Transverse colon (tissue), 4 donors: ENCODE measurements around the gene NXPH1. TPM values are rescaled to one million over a fixed set of nuclear protein-coding genes. Genes with fewer than 3 reads are reported as not detected.

Source experiments
- DNase-seq: peaks from one replicate; pipeline ENCODE4 v3.0.0-alpha.2; 2019
- H3K27ac ChIP-seq, 4 donors: fragments of 200-600 bp; sonication (generic); 2 replicates each; pipeline ENCODE4 v1.5.1; 2016 to 2018; ENCODE audit warnings: inconsistent platforms in 4 of 4
- H3K27me3 ChIP-seq: fragments of 200-600 bp; sonication (generic); 2 replicates; pipeline ENCODE4 v1.5.1; 2017; ENCODE audit warnings: inconsistent platforms
- H3K36me3 ChIP-seq, 4 donors: fragments of 200-600 bp; sonication (generic); 2 replicates each; pipeline ENCODE4 v1.5.1; 2017 to 2019; ENCODE audit warnings: inconsistent platforms in 4 of 4
- H3K4me1 ChIP-seq, 4 donors: fragments of 200-600 bp; sonication (generic); 2 replicates each; pipeline ENCODE4 v1.5.1; 2017 to 2020; ENCODE audit warnings: inconsistent platforms in 4 of 4
- H3K4me3 ChIP-seq, 4 donors: fragments of 200-600 bp; sonication (generic); 1 replicate in 1 of 4; 2 replicates in 3 of 4; pipeline versions ENCODE4 v1.5.1 to v1.6.1; 2017 to 2019; ENCODE audit warnings: inconsistent platforms in 4 of 4
- H3K9me3 ChIP-seq, 2 donors: fragments of 200-600 bp; sonication (generic); 2 replicates each; pipeline ENCODE4 v1.5.1; 2017 to 2019; ENCODE audit warnings: inconsistent platforms in 2 of 2
- EP300 ChIP-seq: sonication (generic); formaldehyde crosslinking; IDR thresholded peaks from one replicate; pipeline ENCODE4 v1.6.1; 2017; ENCODE audit warnings: antibody characterized with exemption, low read depth
- POLR2A ChIP-seq: fragments of 450-650 bp; IDR thresholded peaks from one replicate; pipeline ENCODE4 v1.6.1; 2016; ENCODE audit warnings: antibody characterized with exemption, mild to moderate bottlenecking, moderate library complexity
- POLR2AphosphoS5 ChIP-seq, 3 donors: sonication (generic); formaldehyde crosslinking; IDR thresholded peaks; one replicate each; pipeline ENCODE4 v1.6.1; 2016; ENCODE audit warnings: antibody characterized with exemption in 3 of 3
- WGBS, 2 donors: methylation state at CpG; one replicate each; pipeline ENCODE4 v1.1.5; 2018; ENCODE audit warnings: low coverage in 1 of 2; 5-methylcytosine and 5-hydroxymethylcytosine counted together
- in situ Hi-C, 4 donors: fragments of 200-750 bp; cut with MboI; loops; one replicate each; pipeline versions ENCODE4 v1.15.0 to v1.15.1; 2017; ENCODE audit warnings: low sequenced_read_pairs in 3 of 4, low pct_ligation_motif_present in 1 of 4, low pct_unique_long_range_greater_than_20kb in 1 of 4
- intact Hi-C: fragments of 100-400 bp; cut with DNase I; formaldehyde crosslinking; loops from one replicate; pipeline ENCODE4 v1.15.1; 2023; ENCODE audit warnings: low total_unique reads
- total RNA-seq, 4 donors: library from RNA; depleted of rRNA; stranded (reverse); fragments of >200 nt; gene quantifications; one replicate each; pipeline ENCODE4 v1.1.0, GENCODE V29; 2016
- TF ChIP-seq, protein P1 (sequence below), 5 experiments: fragments of 200-600 bp in 3 of 5; fragments of 450-650 bp in 2 of 5; sonication (generic) in 3 of 5; IDR thresholded peaks; 1 replicate in 2 of 5; 2 replicates in 3 of 5; pipeline ENCODE4 v1.5.1; 2016 to 2017; ENCODE audit warnings: antibody characterized with exemption in 5 of 5, inconsistent platforms in 3 of 5, mild to moderate bottlenecking in 2 of 5, moderate library complexity in 1 of 5

Gene NXPH1
- total RNA-seq, 4 donors from 2014 or later, result not detected

DNA sequence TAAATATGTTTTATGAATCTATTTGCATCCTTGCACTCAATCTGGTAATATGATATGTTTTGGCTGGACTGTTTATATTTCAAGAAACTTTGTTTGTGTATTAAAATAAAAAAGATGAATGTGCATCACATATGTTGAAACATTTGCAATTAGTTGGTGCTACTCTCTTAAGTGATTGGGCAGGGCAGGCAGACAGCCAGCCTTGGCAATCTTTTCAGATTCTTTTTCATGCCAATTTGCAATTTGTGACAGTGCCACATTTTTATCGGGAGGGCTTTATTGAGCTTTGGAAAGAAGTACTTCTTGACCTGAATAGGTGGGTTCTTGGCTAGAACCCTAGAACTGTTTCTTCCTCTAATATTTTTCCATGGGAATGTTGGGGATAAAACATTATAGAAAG lies 152.2 kb downstream of the NXPH1 start:
- in situ Hi-C loops, result no loop called here
- 67 to 71% methylated on average over 1 of the region's 1 CpG for WGBS, 2 donors
- H3K4me3 ChIP-seq, result no peak overlapping the region
- H3K36me3 ChIP-seq, result no peaks in the 10 kb centered on the region
- H3K9me3 ChIP-seq, result no peaks in the 10 kb centered on the region
- H3K4me1 ChIP-seq, result no peaks in the 10 kb centered on the region
- TF ChIP-seq POLR2A, result no peak
- H3K27ac ChIP-seq, result no peak overlapping the region
- intact Hi-C loops, result no loop called here
- no peak for DNase-seq
- no peaks in the 10 kb centered on the region for H3K27me3 ChIP-seq

DNA sequence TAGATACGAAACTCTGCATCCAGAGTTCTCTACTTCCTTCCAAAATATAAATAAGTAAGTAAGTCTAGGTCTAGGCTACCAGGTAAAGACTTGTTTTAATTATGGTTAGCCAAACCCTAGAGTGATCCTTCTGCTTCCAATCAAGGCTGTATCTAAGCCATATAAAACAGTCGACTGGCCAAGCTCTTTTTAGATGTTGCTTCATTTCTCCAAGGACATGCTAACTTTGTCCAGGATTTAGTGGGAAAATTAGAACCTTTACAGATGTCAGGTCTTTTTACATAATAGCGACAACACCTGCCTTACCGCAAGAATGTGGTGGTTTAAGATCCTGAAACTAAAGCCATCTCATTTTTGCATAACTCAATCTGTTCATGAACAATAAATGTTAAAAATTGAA lies 156.8 kb downstream of the NXPH1 start:
- in situ Hi-C loops (no loop called here), intact Hi-C loops (no loop called here)
- Histone ChIP-seq H3K27me3 (no peaks in the 10 kb centered on the region), H3K27ac (no peak overlapping the region), H3K36me3 (no peaks in the 10 kb centered on the region), H3K9me3 (no peaks in the 10 kb centered on the region), H3K4me3 (no peak overlapping the region), H3K4me1 (no peaks in the 10 kb centered on the region)
- TF ChIP-seq POLR2AphosphoS5 (IDR thresholded peaks at IDR 0.05), result no peak
- TF ChIP-seq EP300, result no peak
- TF ChIP-seq, protein P1, sequence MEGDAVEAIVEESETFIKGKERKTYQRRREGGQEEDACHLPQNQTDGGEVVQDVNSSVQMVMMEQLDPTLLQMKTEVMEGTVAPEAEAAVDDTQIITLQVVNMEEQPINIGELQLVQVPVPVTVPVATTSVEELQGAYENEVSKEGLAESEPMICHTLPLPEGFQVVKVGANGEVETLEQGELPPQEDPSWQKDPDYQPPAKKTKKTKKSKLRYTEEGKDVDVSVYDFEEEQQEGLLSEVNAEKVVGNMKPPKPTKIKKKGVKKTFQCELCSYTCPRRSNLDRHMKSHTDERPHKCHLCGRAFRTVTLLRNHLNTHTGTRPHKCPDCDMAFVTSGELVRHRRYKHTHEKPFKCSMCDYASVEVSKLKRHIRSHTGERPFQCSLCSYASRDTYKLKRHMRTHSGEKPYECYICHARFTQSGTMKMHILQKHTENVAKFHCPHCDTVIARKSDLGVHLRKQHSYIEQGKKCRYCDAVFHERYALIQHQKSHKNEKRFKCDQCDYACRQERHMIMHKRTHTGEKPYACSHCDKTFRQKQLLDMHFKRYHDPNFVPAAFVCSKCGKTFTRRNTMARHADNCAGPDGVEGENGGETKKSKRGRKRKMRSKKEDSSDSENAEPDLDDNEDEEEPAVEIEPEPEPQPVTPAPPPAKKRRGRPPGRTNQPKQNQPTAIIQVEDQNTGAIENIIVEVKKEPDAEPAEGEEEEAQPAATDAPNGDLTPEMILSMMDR (IDR thresholded peaks at IDR 0.05), result no peak
- TF ChIP-seq POLR2A, result no peak
- DNase-seq, result no peak
- WGBS, 2 donors, result 79 to 80% methylated on average over 3 to 4 of the region's 4 CpGs

DNA sequence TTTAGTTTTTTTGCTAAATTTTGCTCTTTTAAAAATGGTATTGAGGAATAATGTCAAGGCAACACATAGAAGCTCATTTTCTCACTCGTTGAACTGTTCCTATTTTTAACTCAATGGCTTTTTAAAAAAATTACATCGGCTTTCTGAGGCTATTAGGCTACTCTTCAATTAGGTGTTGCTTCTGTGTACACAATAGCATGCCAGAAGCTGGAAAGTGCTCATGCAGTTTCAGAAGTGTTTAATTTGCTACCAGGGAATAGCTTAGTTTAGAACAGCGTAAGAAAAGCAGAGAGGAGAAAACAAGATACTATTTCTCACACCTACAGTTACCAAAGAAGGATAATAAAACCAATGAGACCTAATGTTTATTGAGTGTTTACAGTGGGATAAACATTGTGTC lies 157.4 kb downstream of the NXPH1 start:
- H3K27me3 ChIP-seq, result no peaks in the 10 kb centered on the region
- H3K4me1 ChIP-seq, result no peaks in the 10 kb centered on the region
- no peaks in the 10 kb centered on the region for H3K36me3 ChIP-seq
- in situ Hi-C loops (no loop called here), intact Hi-C loops (no loop called here)
- H3K4me3 ChIP-seq, result no peak overlapping the region
- H3K27ac ChIP-seq, result no peak overlapping the region
- no peaks in the 10 kb centered on the region for H3K9me3 ChIP-seq
- no peak for DNase-seq
- WGBS, 2 donors, result 68 to 76% methylated on average over 3 of the region's 3 CpGs
- TF ChIP-seq POLR2AphosphoS5 (IDR thresholded peaks at IDR 0.05) (no peak), EP300 (no peak)
- TF ChIP-seq, protein P1 (IDR thresholded peaks at IDR 0.05), result no peak

DNA sequence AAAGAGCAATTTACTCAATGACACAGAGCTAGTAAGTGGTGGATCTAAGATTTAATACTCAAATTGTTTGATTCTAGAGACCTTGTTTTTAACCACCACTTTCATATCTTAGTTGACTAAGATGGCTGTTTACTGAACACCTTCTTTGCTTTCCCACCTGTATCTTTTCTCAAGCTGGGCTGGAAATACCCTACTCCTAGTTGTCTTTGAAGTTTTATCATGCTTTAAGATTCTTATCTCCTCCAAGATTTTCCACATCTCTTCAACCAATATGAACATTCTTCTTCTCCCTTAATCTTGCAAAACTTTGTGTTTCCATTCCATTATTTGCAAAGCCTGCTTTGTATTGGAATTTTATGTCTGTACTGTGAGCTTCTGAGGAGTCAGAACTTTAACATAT lies 157.9 kb downstream of the NXPH1 start:
- Histone ChIP-seq H3K4me3 (no peak overlapping the region), H3K36me3 (no peaks in the 10 kb centered on the region), H3K9me3 (no peaks in the 10 kb centered on the region), H3K27ac (no peak overlapping the region), H3K27me3 (no peaks in the 10 kb centered on the region), H3K4me1 (no peaks in the 10 kb centered on the region)
- in situ Hi-C loops (no loop called here), intact Hi-C loops (no loop called here)
- TF ChIP-seq POLR2A (no peak), EP300 (no peak), POLR2AphosphoS5 (IDR thresholded peaks at IDR 0.05) (no peak)
- TF ChIP-seq, protein P1 (IDR thresholded peaks at IDR 0.05), result no peak
- no peak for DNase-seq

DNA sequence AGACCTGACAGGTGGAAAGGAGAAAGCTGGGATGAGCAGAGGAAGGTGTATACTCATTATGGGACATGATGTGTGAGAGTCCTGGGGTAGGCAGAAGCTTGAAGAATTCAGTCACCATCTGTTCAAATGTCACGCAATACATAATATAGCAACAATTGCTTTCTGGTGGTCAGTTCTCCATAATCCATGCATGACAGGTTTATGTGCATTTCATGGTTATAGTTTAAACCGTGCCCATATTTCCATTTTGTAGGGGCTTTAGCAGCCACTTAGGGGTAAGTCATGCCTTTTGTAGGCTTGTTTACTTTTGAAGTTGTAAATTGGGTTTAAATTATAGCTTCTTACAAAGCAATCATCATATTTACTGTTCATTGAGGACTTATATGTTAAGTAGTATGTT lies 158.8 kb downstream of the NXPH1 start:
- in situ Hi-C loops, result no loop called here
- intact Hi-C loops, result no loop called here
- no peaks in the 10 kb centered on the region for H3K27me3 ChIP-seq
- H3K9me3 ChIP-seq, result no peaks in the 10 kb centered on the region
- no peak overlapping the region for H3K27ac ChIP-seq
- TF ChIP-seq POLR2A, result no peak
- TF ChIP-seq, protein P1 (IDR thresholded peaks at IDR 0.05), result no peak
- no peak for TF ChIP-seq POLR2AphosphoS5 (IDR thresholded peaks at IDR 0.05)
- TF ChIP-seq EP300, result no peak
- WGBS, 2 donors, result 46 to 73% methylated on average over 2 of the region's 2 CpGs
- H3K36me3 ChIP-seq, result no peaks in the 10 kb centered on the region
- no peak for DNase-seq
- H3K4me3 ChIP-seq, result no peak overlapping the region
- no peaks in the 10 kb centered on the region for H3K4me1 ChIP-seq
